Esophagus (tissue), 2 donors: ENCODE measurements around the gene ZNF391. TPM values are rescaled to one million over a fixed set of nuclear protein-coding genes. Genes with fewer than 3 reads are reported as not detected.
"Not testable (repeated sequence)": the region's sequence is repeated elsewhere in the genome, so short reads cannot be mapped to it uniquely, and the experiment has no call there.

ENCODE experiments used
- H3K27ac ChIP-seq, 2 donors: one replicate each; pipeline ENCODE4 v1.5.1; 2013; ENCODE audit warnings: low read depth in 2 of 2, mild to moderate bottlenecking in 2 of 2, inconsistent platforms in 1 of 2, low read length in 1 of 2, moderate library complexity in 1 of 2
- H3K27me3 ChIP-seq, 2 donors: one replicate each; pipeline ENCODE4 v1.6.1; 2013; ENCODE audit warnings: low read length in 2 of 2, control low read depth in 1 of 2, mild to moderate bottlenecking in 1 of 2; ENCODE audit not compliant: insufficient read depth in 2 of 2, control insufficient read depth in 1 of 2
- H3K36me3 ChIP-seq, 2 donors: one replicate each; pipeline ENCODE4 v1.6.1; 2013; ENCODE audit warnings: low read length in 1 of 2; ENCODE audit not compliant: control insufficient read depth in 2 of 2, insufficient read depth in 2 of 2
- H3K4me1 ChIP-seq, 2 donors: one replicate each; pipeline ENCODE4 v1.6.1; 2013; ENCODE audit warnings: low read length in 1 of 2; ENCODE audit not compliant: control insufficient read depth in 2 of 2, insufficient read depth in 2 of 2
- H3K4me3 ChIP-seq, 2 donors: one replicate each; pipeline ENCODE4 v1.5.1; 2013; ENCODE audit warnings: low read length in 2 of 2, mild to moderate bottlenecking in 2 of 2, low read depth in 1 of 2, moderate library complexity in 1 of 2
- H3K9me3 ChIP-seq, 2 donors: one replicate each; pipeline ENCODE4 v1.6.1; 2013; ENCODE audit warnings: mild to moderate bottlenecking in 2 of 2, low read depth in 1 of 2, low read length in 1 of 2, moderate library complexity in 1 of 2; ENCODE audit not compliant: control insufficient read depth in 2 of 2, insufficient read depth in 1 of 2
- WGBS, 2 donors: extraction: QIAGEN DNeasy Blood & Tissue Kit; methylation state at CpG; one replicate each; pipeline ENCODE4 v1.1.7; 2013; 5-methylcytosine and 5-hydroxymethylcytosine counted together
- polyA plus RNA-seq, 2 donors: library from polyadenylated mRNA; stranded (reverse); fragments of 200-250 nt; gene quantifications; one replicate each; pipeline ENCODE4 v1.2.3, GENCODE V29; 2013
- donor health status: healthy with polysubstance abuse.
- donor health status: Bipolar disorder and iron deficiency.

The ZNF391 gene
- polyA plus RNA-seq, 2 donors = 0.47 to 0.51 TPM

DNA sequence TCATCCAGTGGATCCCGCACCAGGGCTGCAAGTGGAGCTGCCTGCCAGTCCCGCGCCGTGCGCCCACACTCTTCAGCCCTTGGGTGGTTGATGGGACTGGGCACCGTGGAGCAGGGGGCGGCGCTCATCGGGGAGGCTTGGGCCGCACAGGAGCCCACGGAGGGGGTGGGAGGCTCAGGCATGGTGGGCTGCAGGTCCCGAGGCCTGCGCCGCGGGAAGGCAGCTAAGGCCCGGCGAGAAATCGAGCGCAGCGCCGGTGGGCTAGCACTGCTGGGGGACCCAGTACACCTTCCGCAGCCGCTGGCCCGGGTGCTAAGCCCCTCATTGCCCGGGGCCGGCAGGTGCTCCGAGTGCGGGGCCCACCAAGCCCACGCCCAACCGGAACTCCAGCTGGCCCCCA is 7.6 kb upstream of the ZNF391 start:
- not testable (repeated sequence) for H3K27ac ChIP-seq, H3K9me3 ChIP-seq, H3K36me3 ChIP-seq, H3K4me1 ChIP-seq, H3K27me3 ChIP-seq, H3K4me3 ChIP-seq
- 97 to 99% methylated on average over 22 to 30 of the region's 30 CpGs for WGBS, 2 donors

DNA sequence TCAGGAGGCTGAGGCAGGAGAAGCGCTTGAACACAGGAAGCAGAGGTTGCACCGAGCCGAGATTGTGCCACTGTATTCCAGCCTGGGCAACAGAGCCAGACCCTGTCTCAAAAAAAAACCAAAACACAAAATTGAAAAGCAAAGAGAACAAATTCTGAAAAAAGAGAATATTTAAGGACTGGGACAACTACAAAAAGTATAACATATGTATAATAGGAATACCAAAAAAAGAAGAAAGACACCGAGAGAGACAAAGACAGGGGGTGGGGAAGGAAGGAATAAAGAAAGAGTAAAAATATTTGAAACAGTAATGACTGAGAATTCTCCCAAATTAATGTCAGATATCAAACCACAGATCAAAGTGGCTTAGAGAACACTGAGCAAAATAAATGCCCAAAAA is 5.5 kb upstream of the ZNF391 start:
- Histone ChIP-seq H3K4me3 (no peak overlapping the region), H3K9me3 (no peaks in the 10 kb centered on the region), H3K36me3 (no peaks in the 10 kb centered on the region), H3K4me1 (no peaks in the 10 kb centered on the region), H3K27me3 (peaks cover 0 to 3% of the 10 kb centered on the region in 2 donors), H3K27ac (no peak overlapping the region)
- 67 to 68% methylated on average over 4 of the region's 4 CpGs for WGBS, 2 donors

DNA sequence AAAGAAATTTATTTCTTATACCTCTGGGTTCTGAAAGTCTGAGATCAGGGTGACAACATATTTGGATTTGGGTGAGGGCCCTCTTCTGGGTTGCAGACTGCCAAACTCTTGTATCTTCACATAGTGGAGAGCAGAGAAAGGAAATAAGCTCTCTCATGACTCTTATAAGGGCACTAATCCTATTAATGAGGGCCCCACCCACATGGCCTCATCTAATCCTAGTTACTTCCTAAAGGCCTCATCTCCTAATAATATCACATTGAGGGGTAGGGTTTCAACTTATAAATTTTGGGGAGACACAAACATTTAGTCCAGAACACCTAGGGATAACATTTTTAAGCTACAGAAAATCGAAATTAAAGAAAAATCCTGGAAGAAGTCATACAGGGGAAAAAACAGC is 5.1 kb upstream of the ZNF391 start:
- Histone ChIP-seq H3K27me3 (peaks cover 0 to 3% of the 10 kb centered on the region in 2 donors), H3K9me3 (no peaks in the 10 kb centered on the region), H3K27ac (no peak overlapping the region), H3K4me1 (no peaks in the 10 kb centered on the region), H3K36me3 (no peaks in the 10 kb centered on the region), H3K4me3 (no peak overlapping the region)
- 56 to 68% methylated on average over 1 of the region's 1 CpG for WGBS, 2 donors

DNA sequence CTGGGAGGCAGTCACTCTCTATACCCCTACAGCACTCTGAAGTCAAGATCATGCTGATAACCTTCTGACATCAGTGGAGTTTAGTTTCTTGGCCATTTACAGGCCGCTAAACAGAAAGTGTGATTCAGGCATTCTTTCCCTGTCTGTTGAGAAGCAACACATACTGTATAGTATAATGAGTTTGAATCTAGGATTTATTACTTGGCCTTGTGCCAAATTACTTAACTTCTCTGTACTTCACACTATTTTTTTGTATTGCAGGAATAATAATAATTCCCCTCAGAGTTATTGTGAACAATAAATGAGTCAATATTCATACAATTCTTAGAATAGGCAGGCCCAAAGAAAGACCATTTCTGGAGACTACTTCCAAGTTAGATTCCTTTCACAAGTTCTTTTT is 4.1 kb downstream of the ZNF391 start:
- H3K36me3 ChIP-seq = no peaks in the 10 kb centered on the region
- no peak overlapping the region for H3K4me3 ChIP-seq
- H3K27me3 ChIP-seq = no peaks in the 10 kb centered on the region
- no peaks in the 10 kb centered on the region for H3K9me3 ChIP-seq
- H3K27ac ChIP-seq = no peak overlapping the region
- no peaks in the 10 kb centered on the region for H3K4me1 ChIP-seq
- 74 to 89% methylated on average over 1 of the region's 1 CpG for WGBS, 2 donors

DNA sequence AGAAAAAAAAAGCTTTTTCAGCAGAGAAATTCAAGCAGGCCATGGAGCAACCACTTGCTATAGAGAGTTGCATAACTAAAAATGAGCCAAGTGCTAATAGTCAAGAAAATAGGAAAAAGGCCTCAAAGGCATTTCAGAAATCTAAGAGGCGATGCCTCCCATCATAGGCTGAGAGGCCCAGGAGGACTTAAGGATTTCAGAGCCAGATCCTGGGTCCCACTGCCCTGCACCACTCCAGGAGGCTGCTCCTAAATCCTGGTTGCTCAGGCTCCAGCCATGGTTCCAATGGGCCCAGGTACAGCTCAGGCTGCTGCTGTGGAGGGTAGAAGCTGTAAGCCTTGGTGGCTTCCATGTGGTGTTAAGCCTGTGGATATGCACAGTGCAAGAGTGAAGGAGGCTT is 5.5 kb downstream of the ZNF391 start:
- Histone ChIP-seq H3K36me3 (no peaks in the 10 kb centered on the region), H3K4me1 (no peaks in the 10 kb centered on the region), H3K4me3 (no peak overlapping the region), H3K9me3 (no peaks in the 10 kb centered on the region), H3K27ac (no peak overlapping the region), H3K27me3 (no peaks in the 10 kb centered on the region)
- WGBS, 2 donors = 96 to 100% methylated on average over 1 of the region's 1 CpG

DNA sequence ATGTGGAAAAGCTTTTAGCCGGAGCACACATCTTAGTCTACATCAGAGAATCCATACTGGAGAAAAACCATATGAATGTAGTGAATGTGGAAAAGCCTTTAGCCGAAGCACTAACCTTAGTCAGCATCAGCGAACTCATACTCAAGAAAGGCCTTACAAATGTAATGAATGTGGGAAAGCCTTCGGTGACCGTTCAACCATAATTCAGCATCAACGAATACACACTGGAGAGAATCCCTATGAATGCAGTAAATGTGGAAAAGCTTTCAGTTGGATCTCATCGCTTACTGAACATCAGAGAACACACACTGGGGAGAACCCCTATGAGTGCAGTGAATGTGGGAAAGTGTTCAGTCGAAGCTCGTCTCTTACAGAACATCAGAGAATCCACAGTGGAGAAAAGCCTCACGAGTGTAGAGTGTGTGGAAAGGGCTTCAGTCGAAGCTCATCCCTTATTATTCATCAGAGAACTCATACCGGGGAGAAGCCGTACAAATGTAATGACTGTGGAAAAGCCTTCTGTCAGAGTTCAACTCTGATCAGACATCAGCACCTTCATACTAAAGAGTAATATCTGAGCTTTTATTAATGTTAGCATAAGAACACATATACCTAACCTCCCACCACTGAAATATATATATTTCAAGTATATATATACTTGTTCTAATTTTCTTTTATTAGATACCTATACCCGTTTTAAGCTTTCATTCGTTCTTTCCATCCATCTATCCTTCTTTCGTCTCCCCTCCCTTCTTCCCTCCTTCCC is 12.5 kb downstream of the ZNF391 start:
- Histone ChIP-seq H3K9me3 (peaks cover 2 to 3% of the 10 kb centered on the region in 2 donors), H3K27me3 (no peaks in the 10 kb centered on the region), H3K27ac (no peak overlapping the region), H3K4me1 (no peaks in the 10 kb centered on the region), H3K36me3 (no peaks in the 10 kb centered on the region), H3K4me3 (no peak overlapping the region)
- WGBS, 2 donors = 96 to 97% methylated on average over 16 of the region's 16 CpGs

DNA sequence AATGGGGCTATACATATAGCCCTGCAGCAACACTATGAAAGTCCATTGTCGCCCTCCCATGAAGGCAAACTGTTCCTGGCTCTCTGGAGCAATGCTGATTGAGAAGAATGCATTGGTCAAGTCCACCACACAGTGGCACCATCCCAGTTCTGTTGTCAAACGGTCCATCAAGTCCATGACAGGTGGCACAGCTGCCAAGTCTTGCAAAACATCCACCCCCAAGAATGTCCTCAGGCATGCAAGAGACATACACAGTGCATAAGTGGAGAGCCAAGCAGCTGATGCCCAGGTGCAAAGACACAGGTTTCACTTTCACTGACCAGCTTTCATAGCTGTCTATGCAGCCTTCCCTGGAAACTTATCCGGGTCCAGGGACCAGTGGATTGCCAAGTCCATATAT is 17.5 kb downstream of the ZNF391 start:
- Histone ChIP-seq H3K36me3 (no peaks in the 10 kb centered on the region), H3K4me3 (no peak overlapping the region), H3K27ac (no peak overlapping the region), H3K4me1 (no peaks in the 10 kb centered on the region), H3K27me3 (no peaks in the 10 kb centered on the region), H3K9me3 (peaks cover under 1 to 6% of the 10 kb centered on the region in 2 donors)
- 63 to 77% methylated on average over 3 of the region's 3 CpGs for WGBS, 2 donors

DNA sequence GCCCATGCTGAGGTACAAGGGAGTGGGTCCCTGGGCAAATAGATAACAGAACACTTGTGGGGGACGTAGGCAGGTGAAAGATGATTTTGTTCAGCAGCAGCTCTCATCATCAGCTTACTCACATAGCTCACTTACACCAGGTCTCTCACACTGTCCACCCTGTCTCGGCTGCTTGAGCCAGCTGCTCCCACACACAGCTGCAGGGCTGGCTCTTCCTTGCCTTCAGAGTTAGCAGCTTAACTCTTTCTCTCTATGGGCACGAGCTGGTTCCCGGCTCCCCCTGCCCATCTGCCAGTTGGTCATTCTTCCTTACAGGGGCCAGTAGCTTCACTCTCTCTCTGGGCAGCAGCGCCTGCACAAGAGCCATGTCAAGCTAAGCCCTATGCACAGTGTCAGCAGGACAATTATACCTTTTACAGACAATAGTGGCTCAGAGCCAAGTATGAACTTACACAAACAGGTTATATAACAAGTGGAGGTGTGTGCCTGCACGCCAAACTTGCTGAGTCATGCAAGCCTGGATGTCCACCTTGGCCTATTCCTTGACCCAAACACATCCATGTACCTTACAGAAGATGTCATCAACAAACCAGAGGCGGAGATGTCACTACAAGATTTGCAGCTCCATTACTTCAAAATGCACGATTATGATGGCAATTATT is 18.7 kb downstream of the ZNF391 start:
- 77 to 78% methylated on average over 8 of the region's 8 CpGs for WGBS, 2 donors
- no peak overlapping the region for H3K27ac ChIP-seq
- no peak overlapping the region for H3K4me3 ChIP-seq
- no peaks in the 10 kb centered on the region for H3K4me1 ChIP-seq
- H3K9me3 ChIP-seq = peaks cover 0 to 4% of the 10 kb centered on the region in 2 donors
- no peaks in the 10 kb centered on the region for H3K27me3 ChIP-seq
- no peaks in the 10 kb centered on the region for H3K36me3 ChIP-seq

DNA sequence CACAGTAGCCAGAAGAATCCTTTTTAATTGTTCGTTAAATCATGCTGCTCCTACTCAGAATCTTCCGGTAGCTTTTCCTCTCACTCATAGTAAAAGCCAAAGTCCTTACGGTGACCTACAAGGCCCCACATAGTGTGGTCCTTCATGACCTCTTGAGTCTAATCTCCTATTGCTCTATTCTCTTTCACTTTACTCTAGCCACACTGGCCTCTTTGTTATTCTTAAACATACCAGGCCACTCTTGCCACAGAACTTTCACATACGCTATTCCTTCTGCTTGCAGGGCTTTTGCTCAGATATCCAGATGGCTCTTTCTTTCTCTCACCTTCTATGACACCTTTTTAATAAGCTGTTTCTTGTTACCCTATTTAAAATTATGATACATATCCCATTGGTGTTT is 25.7 kb downstream of the ZNF391 start:
- Histone ChIP-seq H3K36me3 (no peaks in the 10 kb centered on the region), H3K27me3 (no peaks in the 10 kb centered on the region), H3K9me3 (no peaks in the 10 kb centered on the region), H3K4me3 (no peak overlapping the region), H3K4me1 (no peaks in the 10 kb centered on the region), H3K27ac (no peak overlapping the region)
- WGBS, 2 donors = 87% methylated on average over 4 of the region's 4 CpGs

DNA sequence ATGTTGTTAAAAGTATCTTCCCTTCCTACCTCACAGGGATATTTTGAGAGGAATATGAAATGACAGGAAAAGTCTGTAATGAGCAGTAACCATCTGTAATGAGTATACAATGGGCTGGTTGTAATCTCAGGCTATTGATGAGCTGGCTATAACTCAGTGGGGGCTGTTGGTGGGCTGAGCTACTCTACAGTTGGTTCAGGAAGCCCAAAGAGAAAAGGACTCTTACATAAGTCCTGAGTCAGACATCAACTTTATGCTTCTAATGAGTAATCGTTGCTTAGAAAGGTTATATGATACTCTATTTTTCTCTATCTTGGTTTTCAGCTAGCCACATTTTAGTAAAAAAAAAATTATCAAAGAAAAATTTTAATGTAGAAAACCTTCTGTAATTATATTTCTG is 26.4 kb downstream of the ZNF391 start:
- Histone ChIP-seq H3K36me3 (no peaks in the 10 kb centered on the region), H3K4me1 (no peaks in the 10 kb centered on the region), H3K27me3 (no peaks in the 10 kb centered on the region), H3K4me3 (no peak overlapping the region), H3K27ac (no peak overlapping the region), H3K9me3 (no peaks in the 10 kb centered on the region)
- 82 to 90% methylated on average over 1 of the region's 1 CpG for WGBS, 2 donors
